Activated CD8-positive, alpha-beta T cell treated with anti-CD3 and anti-CD28 coated beads, Interleukin-2, amount 10 ng/mL, durations not matched to agents 7 days and 5 days (primary cell): ENCODE results near the gene DYRK4. TPM values are rescaled to one million over a fixed set of nuclear protein-coding genes. Genes with fewer than 3 reads are reported as not detected.

Experiments
- ATAC-seq: fragments of 150-1000 bp; cut with Tn5 transposase; one replicate; pipeline ENCODE4 v1.10.0; 2021; ENCODE audit warnings: moderate library complexity
- CTCF ChIA-PET: fragments of 350-600 bp; sonication (Branson Sonifier 250); formaldehyde crosslinking; loops from one replicate; lab custom pipeline; 2021; ENCODE audit warnings: antibody characterized with exemption; lab: Charles Lee
- POLR2A ChIA-PET: fragments of 350-600 bp; sonication (Branson Sonifier 250); formaldehyde crosslinking; loops from one replicate; lab custom pipeline; 2021; ENCODE audit warnings: antibody characterized with exemption; lab: Charles Lee
- DNase-seq: peaks from one replicate; pipeline ENCODE4 v3.0.0-alpha.2; 2020
- H3K27ac Mint-ChIP-seq: one replicate; pipeline ENCODE4 v1.8.0; 2021; ENCODE audit warnings: mild to moderate bottlenecking, mixed read lengths
- H3K27me3 Mint-ChIP-seq: one replicate; pipeline ENCODE4 v1.8.0; 2021; ENCODE audit warnings: low read depth, mixed read lengths
- H3K36me3 Mint-ChIP-seq: one replicate; pipeline ENCODE4 v1.8.0; 2021; ENCODE audit warnings: low read depth, mixed read lengths
- H3K4me1 Mint-ChIP-seq: one replicate; pipeline ENCODE4 v1.8.0; 2021; ENCODE audit warnings: low read depth, mixed read lengths
- H3K4me3 Mint-ChIP-seq: one replicate; pipeline ENCODE4 v1.8.0; 2021; ENCODE audit warnings: mild to moderate bottlenecking, mixed read lengths
- H3K9me3 Mint-ChIP-seq: one replicate; pipeline ENCODE4 v1.8.0; 2022; ENCODE audit warnings: mixed read lengths; ENCODE audit not compliant: insufficient read depth
- total RNA-seq, 2 experiments: library from RNA; stranded (reverse); gene quantifications; one replicate each; pipeline ENCODE4 v1.2.3, GENCODE V29; 2021

Gene DYRK4
- total RNA-seq, 2 experiments from 2014 or later = 27.7 to 28.1 TPM

DNA sequence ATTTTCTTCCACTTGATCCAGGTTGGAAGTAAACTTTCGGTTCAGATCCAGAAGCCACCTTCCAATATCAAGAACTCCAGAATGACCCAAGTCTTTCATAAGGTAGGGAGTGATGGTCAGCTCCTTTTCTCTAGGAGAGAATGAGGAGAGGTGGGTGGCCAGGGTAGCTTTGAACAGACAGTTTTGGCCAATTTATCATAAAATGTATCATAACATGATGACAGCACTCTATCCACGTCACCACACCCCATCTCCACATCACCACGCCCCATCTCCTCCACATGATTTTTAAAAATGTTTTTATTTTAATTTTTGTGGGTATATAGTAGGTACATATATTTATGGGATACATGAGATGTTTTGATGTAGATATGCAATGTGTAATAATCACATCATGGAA is 26.9 kb downstream of the DYRK4 start:
- ATAC-seq (no peak), DNase-seq (no peak)
- Mint-ChIP-seq H3K4me1 (no peaks in the 10 kb centered on the region), H3K36me3 (no peaks in the 10 kb centered on the region), H3K27ac (no peak overlapping the region), H3K9me3 (no peaks in the 10 kb centered on the region), H3K4me3 (no peak overlapping the region), H3K27me3 (peaks cover 6% of the 10 kb centered on the region)
- POLR2A ChIA-PET = no interaction called here
- CTCF ChIA-PET = interaction anchor here (1.2 kb wide), 1 partner anchor 138 kb away, joined by 3 read pairs; no protein-coding TSS in a partner anchor

DNA sequence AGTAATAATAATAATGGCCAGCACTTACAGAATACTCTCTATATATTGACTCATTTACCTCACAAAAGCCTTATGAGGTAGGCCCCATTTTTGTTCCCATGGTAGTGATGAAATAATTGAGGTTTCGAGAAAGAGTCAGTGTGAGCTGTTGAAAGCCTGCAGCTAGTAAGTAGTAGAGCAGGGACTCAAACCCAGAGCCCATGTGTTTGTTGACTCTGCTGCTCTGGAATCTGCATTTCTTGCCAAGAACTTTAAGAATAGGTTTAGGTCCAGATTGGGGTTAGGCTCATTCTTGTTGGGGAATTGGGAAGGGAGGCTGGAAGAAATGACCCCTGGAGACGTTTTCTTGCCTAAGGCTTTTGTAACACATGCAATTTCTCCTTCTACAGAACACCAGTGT is 27.9 kb downstream of the DYRK4 start:
- H3K27me3 Mint-ChIP-seq = peaks cover 4% of the 10 kb centered on the region
- H3K9me3 Mint-ChIP-seq = no peaks in the 10 kb centered on the region
- no peaks in the 10 kb centered on the region for H3K4me1 Mint-ChIP-seq
- CTCF ChIA-PET = interaction anchor here (1.1 to 1.5 kb wide), 2 partner anchors 12 to 15 kb away, joined by 4 to 5 read pairs; no protein-coding TSS in a partner anchor
- H3K4me3 Mint-ChIP-seq = no peak overlapping the region
- H3K36me3 Mint-ChIP-seq = no peaks in the 10 kb centered on the region
- H3K27ac Mint-ChIP-seq = no peak overlapping the region
- POLR2A ChIA-PET = no interaction called here
- ATAC-seq (no peak), DNase-seq (no peak)

DNA sequence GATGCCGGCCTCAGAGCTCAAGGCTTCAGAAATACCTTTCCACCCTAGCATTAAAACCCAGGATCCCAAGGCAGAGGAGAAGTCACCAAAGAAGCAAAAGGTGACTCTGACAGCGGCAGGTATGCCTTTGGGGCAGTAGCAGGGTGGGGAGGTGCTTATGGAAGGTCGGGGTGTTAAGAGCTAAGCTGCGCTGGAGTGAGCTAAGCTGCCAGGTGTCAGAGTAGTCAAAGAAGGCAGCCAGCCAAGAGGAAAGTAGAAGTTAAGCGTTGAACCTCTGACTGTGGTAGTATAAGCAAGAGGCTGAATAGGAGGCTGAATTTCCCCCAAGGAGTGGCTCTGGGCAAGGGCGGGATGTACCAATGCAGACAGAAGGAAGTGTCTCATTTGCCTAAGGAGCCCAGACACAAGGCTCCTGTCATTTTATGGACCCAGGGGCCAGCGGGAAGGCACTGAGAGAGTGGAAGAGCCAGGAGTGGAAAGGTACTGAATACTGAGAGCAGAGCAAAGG is 29.2 kb downstream of the DYRK4 start:
- ATAC-seq = no peak
- Mint-ChIP-seq H3K9me3 (no peaks in the 10 kb centered on the region), H3K27ac (no peak overlapping the region), H3K36me3 (no peaks in the 10 kb centered on the region), H3K4me3 (no peak overlapping the region), H3K27me3 (peaks cover 4% of the 10 kb centered on the region), H3K4me1 (no peaks in the 10 kb centered on the region)
- ChIA-PET CTCF (interaction anchor here (0.6 to 1.5 kb wide), 2 partner anchors 10 to 127 kb away, joined by 3 to 5 read pairs; no protein-coding TSS in a partner anchor), POLR2A (interaction anchor here (0.6 kb wide), 1 partner anchor 57 kb away, joined by 3 read pairs; the partner anchor contains the start of genes AKAP3 and NDUFA9)
- no peak for DNase-seq

DNA sequence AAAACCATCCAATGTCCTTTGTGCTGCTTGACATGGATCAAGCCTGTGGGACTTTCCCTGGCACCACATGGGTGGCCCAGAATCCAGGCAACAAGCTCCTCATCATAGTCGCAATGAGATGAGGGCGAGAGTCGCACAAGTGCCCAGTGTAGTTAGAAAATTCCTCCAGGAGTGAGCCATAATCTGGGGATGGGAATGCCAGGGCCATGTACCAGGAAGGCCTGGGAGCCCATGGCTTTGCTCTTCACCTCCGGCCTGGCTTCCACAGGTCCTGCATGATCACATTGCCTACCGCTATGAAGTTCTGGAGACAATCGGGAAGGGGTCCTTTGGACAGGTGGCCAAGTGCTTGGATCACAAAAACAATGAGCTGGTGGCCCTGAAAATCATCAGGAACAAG is 33.9 kb downstream of the DYRK4 start:
- peaks cover 3% of the 10 kb centered on the region for H3K27me3 Mint-ChIP-seq
- no peak for ATAC-seq
- H3K27ac Mint-ChIP-seq = no peak overlapping the region
- CTCF ChIA-PET = interaction anchor here (1.1 kb wide), 1 partner anchor 9 kb away, joined by 6 read pairs; no protein-coding TSS in a partner anchor
- no peaks in the 10 kb centered on the region for H3K9me3 Mint-ChIP-seq
- no peaks in the 10 kb centered on the region for H3K4me1 Mint-ChIP-seq
- no peaks in the 10 kb centered on the region for H3K36me3 Mint-ChIP-seq
- POLR2A ChIA-PET = no interaction called here
- no peak overlapping the region for H3K4me3 Mint-ChIP-seq
- DNase-seq = no peak

DNA sequence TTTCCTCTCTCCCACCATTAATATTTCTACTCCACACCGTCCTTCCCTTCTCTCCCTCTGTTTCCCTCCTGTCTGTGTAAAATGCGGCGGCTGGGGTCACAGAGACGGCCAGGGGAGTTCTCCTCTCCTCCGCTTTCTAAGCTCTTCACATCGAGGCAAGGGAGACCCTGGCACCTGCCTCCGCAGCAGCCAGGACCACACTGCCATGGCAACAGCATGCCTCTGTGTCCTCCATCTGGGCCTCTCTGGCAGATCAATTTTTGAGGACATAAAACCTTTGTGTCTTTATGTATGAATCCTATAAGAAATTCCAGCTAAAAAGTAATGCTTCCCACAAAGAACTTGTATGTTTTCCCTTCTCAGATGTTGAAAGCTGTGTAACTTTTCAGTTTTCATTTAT is 41.4 kb downstream of the DYRK4 start:
- peaks cover 18% of the 10 kb centered on the region for H3K27me3 Mint-ChIP-seq
- no peak overlapping the region for H3K4me3 Mint-ChIP-seq
- H3K27ac Mint-ChIP-seq = no peak overlapping the region
- H3K9me3 Mint-ChIP-seq = no peaks in the 10 kb centered on the region
- no peaks in the 10 kb centered on the region for H3K36me3 Mint-ChIP-seq
- ChIA-PET POLR2A (no interaction called here), CTCF (interaction anchor here (0.6 to 2.2 kb wide), 6 partner anchors 9 to 513 kb away, joined by 3 to 10 read pairs (median 4); no protein-coding TSS in a partner anchor)
- DNase-seq (no peak), ATAC-seq (no peak)
- peaks cover 11% of the 10 kb centered on the region for H3K4me1 Mint-ChIP-seq

DNA sequence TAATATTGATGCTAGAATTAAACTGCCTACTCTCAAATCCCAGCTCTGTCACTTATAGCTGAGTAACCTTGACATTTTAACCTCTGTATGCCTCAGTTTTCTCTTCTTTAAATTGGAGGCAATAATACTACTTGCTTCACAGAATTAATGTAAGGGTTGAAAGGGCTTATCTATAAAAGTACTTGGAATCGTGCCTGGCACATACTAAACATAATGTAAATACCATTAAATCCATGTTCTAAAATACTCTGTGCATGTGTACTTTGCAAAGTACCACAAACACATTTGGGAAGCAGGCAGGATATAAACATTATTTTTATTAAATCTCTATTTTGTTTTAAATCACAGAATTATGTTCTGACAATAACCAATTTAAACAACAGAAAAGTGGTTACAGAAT is 41.9 kb downstream of the DYRK4 start:
- ChIA-PET CTCF (interaction anchor here (0.6 to 2.7 kb wide), 19 partner anchors 7 to 513 kb away, joined by 3 to 15 read pairs (median 5); partner anchors contain the start of genes AKAP3 and NDUFA9), POLR2A (no interaction called here)
- Mint-ChIP-seq H3K9me3 (no peaks in the 10 kb centered on the region), H3K36me3 (no peaks in the 10 kb centered on the region), H3K27me3 (peaks cover 18% of the 10 kb centered on the region), H3K4me3 (no peak overlapping the region), H3K4me1 (peaks cover 11% of the 10 kb centered on the region), H3K27ac (no peak overlapping the region)
- ATAC-seq (no peak), DNase-seq (no peak)

DNA sequence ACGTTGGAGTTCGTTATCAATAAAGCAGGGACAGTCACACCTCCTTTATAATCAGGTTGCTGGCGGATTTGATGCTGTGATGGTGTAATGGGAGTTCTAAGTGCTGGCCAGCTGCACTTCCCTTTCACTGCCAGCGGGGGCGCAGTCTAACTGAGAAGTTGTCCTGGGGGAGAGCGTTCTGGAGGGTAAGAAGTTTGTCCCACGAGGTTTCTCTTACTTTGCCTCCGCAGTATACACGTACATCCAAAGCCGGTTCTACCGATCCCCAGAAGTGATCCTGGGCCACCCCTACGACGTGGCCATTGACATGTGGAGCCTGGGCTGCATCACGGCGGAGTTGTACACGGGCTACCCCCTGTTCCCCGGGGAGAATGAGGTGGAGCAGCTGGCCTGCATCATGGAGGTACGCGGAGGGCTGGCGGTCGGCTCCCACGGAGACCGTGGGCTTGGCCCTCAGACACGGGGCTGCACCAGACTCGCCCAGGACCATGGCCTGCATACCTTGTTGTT is 42.7 kb downstream of the DYRK4 start:
- CTCF ChIA-PET = interaction anchor here (0.6 to 2.7 kb wide), 21 partner anchors 8 to 254 kb away, joined by 3 to 15 read pairs (median 4); partner anchors contain the start of genes AKAP3 and NDUFA9
- H3K4me3 Mint-ChIP-seq = peak overlapping the region; percentile 93
- POLR2A ChIA-PET = interaction anchor here (1.1 kb wide), 1 partner anchor 11 kb away, joined by 3 read pairs; no protein-coding TSS in a partner anchor

DNA sequence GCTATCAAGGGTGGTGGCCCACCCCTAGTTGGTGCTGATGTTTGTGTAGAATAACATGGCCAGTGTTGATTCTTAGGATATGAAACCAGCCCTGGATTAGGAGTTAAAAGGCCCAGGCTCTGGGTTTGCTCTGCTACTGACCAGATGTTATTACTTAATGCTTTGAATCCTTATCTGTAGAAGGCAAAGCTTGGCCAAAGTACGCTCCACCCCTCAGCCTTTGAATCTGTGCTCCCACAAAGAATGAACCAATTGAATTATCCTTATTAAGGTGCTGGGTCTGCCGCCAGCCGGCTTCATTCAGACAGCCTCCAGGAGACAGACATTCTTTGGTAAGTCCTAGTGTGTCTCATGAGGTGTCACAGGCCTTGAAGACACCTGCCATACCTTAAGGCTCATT is 45.0 kb downstream of the DYRK4 start:
- CTCF ChIA-PET = no interaction called here
- Mint-ChIP-seq H3K4me1 (peaks cover 11% of the 10 kb centered on the region), H3K27me3 (peaks cover 14% of the 10 kb centered on the region), H3K4me3 (no peak overlapping the region), H3K27ac (no peak overlapping the region), H3K36me3 (no peaks in the 10 kb centered on the region), H3K9me3 (no peaks in the 10 kb centered on the region)
- POLR2A ChIA-PET = no interaction called here
- DNase-seq (no peak), ATAC-seq (no peak)

More for the DNA sequence above, 42.7 kb downstream of the DYRK4 start:
- DNase-seq (peak; percentile 89), ATAC-seq (peak; percentile 98)
- no peaks in the 10 kb centered on the region for H3K9me3 Mint-ChIP-seq
- peaks cover 11% of the 10 kb centered on the region for H3K4me1 Mint-ChIP-seq
- no peaks in the 10 kb centered on the region for H3K36me3 Mint-ChIP-seq
- peaks cover 18% of the 10 kb centered on the region for H3K27me3 Mint-ChIP-seq
- peak overlapping the region; percentile 86 for H3K27ac Mint-ChIP-seq

DNA sequence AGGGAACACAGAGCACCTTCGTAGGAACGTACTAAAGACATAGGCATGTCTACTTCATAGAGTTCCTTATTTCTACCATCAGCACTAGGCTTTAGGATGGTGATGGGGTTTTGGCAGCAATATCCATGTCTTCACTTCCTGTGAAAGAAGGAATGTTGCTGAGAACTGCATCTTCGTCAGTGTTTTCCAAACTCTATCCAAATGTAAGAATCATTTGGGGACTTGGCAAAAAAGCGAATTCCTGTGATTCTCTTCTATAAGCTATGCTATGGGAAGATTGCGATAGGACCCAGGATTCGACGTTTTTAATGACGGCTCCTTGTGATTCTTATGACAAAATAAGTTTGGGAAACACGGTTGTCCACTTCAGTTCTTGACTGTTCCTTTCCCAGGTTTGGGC is 47.1 kb downstream of the DYRK4 start:
- Mint-ChIP-seq H3K4me3 (no peak overlapping the region), H3K4me1 (peaks cover 11% of the 10 kb centered on the region), H3K36me3 (peaks cover 15% of the 10 kb centered on the region), H3K27ac (no peak overlapping the region), H3K9me3 (no peaks in the 10 kb centered on the region), H3K27me3 (no peaks in the 10 kb centered on the region)
- ChIA-PET POLR2A (interaction anchor here (0.6 kb wide), 1 partner anchor 340 kb away, joined by 4 read pairs; no protein-coding TSS in a partner anchor), CTCF (interaction anchor here (1.3 kb wide), 1 partner anchor 40 kb away, joined by 3 read pairs; the partner anchor contains the start of genes AKAP3 and NDUFA9)
- DNase-seq (no peak), ATAC-seq (no peak)

DNA sequence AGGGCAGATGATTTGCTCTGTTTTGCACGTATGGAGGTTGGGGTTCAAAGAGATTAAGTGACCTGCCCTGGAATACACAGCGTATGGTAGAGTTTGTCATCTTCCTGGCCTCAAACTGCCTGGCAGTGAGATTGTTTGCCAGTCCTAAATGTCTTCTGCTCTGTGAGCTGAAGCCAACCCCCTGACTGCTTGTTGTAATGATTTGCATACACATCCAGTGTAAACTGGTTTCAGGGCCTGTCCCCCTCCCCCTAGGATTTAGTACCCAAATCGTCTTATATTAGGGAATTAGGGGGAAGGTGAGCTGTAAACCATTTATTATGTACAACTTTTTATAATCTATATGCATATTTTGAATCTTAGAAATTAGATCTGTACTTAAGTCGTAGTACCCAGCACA is 48.5 kb downstream of the DYRK4 start:
- no peak for ATAC-seq
- Mint-ChIP-seq H3K27me3 (no peaks in the 10 kb centered on the region), H3K36me3 (peaks cover 20% of the 10 kb centered on the region), H3K9me3 (no peaks in the 10 kb centered on the region), H3K27ac (no peak overlapping the region), H3K4me1 (peaks cover 5% of the 10 kb centered on the region), H3K4me3 (no peak overlapping the region)
- DNase-seq = no peak
- POLR2A ChIA-PET = no interaction called here
- CTCF ChIA-PET = interaction anchor here (1.3 to 1.4 kb wide), 2 partner anchors 39 to 189 kb away, joined by 3 to 6 read pairs; partner anchors contain the start of genes AKAP3 and NDUFA9

DNA sequence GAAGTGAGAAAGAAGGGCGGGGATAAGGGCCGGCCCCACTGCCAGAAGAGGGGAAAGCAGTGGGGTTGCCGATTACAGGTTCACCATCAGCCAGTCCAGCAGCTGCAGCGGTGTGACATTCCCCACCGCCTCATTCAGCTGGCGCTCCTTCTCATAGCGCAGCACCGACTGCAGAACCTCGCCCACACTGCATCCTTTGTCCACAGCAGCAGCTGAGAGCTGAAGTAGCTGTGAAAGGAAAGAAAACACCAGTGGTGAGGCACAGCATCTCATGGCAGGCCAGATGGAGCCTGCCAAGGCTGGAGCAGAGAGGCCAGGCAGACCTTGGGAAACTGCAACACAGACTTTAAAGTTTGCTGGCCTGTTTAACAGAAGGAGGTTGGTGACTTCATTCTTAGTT is 53.7 kb downstream of the DYRK4 start:
- no peak overlapping the region for H3K4me3 Mint-ChIP-seq
- DNase-seq (no peak), ATAC-seq (no peak)
- no peaks in the 10 kb centered on the region for H3K9me3 Mint-ChIP-seq
- H3K4me1 Mint-ChIP-seq = no peaks in the 10 kb centered on the region
- H3K36me3 Mint-ChIP-seq = peaks cover 20% of the 10 kb centered on the region
- CTCF ChIA-PET = interaction anchor here (3.2 kb wide), 1 partner anchor 11 kb away, joined by 9 read pairs; no protein-coding TSS in a partner anchor
- no peak overlapping the region for H3K27ac Mint-ChIP-seq
- H3K27me3 Mint-ChIP-seq = no peaks in the 10 kb centered on the region
- POLR2A ChIA-PET = interaction anchor here (1.4 kb wide), 1 partner anchor 11 kb away, joined by 3 read pairs; no protein-coding TSS in a partner anchor

DNA sequence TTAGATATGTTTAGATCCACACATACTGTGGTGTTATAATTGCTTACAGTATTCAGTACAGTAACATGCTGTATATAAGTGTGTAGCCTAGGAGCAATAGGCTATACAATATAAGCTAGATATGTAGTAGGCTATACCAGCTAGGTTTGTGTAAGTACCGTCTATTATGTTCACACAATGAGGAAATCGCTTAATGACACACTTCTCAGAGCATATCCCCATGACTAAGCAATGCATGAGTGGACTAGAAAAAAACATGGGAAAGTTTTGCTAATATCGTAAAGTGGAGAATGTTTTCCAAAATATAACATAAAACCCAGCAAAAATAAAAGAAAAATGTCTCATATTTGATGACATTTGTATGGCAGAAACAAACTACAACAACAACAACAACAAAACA is 59.5 kb downstream of the DYRK4 start:
- Mint-ChIP-seq H3K36me3 (no peaks in the 10 kb centered on the region), H3K27ac (no peak overlapping the region), H3K4me3 (no peak overlapping the region), H3K27me3 (peaks cover 15% of the 10 kb centered on the region), H3K4me1 (no peaks in the 10 kb centered on the region), H3K9me3 (no peaks in the 10 kb centered on the region)
- ChIA-PET POLR2A (no interaction called here), CTCF (no interaction called here)
- DNase-seq (no peak), ATAC-seq (no peak)
